ENCODE data around the gene KAT8. TPM values are rescaled to one million over a fixed set of nuclear protein-coding genes. Genes with fewer than 3 reads are reported as not detected.
A peak's percentile ranks its signal among the peaks of the same experiment; 100 is the strongest.

Gene KAT8
- total and polyA plus RNA-seq, 2 of the 4 experiments (the other 2 are of a cell fraction), result 19.4 to 27.4 TPM

DNA sequence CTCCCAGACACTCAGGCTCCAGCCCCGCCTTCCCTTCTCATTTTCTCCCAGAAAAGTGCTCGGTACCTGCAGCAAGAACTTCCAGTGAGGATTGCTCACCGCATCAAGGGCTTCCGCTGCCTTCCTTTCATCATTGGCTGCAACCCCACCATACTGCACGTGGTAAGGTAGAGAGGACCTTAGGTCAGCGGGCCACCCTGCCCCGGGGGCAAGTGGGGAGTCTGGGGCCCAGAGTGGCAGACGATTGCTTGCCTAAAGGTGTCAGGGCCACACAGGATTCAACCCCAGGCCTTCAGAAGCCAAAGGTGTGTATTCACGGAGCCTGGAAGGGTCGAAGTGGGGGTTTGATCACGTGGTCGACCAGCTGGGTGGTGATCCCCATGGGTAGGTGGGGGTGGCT is 7.8 kb upstream of the KAT8 start:
- no peak overlapping the region for H3K9ac ChIP-seq (ENCODE audit: low read depth, low read length)
- H2AFZ ChIP-seq (replicated peaks; ENCODE audit: low read length, poor library complexity), result no peak overlapping the region
- no peak overlapping the region for H2AK5ac ChIP-seq (ENCODE audit: low read depth, low read length)
- no peak overlapping the region for H3K27ac ChIP-seq (ENCODE audit: insufficient read depth, low read length)
- no peak for DNase-seq
- peak overlapping the region in 1 of 2 experiments; percentile 98; a peak in 1 of 4 replicates for H4K8ac ChIP-seq (ENCODE audit: low read depth in 2 of 2, low read length in 2 of 2)
- no peak for ATAC-seq (ENCODE audit: low read depth)
- no peaks in the 10 kb centered on the region for H3K9me3 ChIP-seq (ENCODE audit: control insufficient read depth, insufficient read depth, low read length)
- H3K18ac ChIP-seq (ENCODE audit: low read depth, low read length), result no peak overlapping the region
- peak overlapping the region; percentile 93; the same call in 1 of the 2 replicates for H3K4me2 ChIP-seq (ENCODE audit: low read depth, low read length)
- no peak overlapping the region for H2BK20ac ChIP-seq (ENCODE audit: low read depth, low read length)
- peaks cover 18 to 41% of the 10 kb centered on the region in 2 experiments for H3K79me1 ChIP-seq (ENCODE audit: low read depth in 1 of 2, low read length in 2 of 2)
- H3K27me3 ChIP-seq (ENCODE audit: control insufficient read depth, insufficient read depth, low read length), result no peaks in the 10 kb centered on the region
- in situ Hi-C loops (cut with MboI; ENCODE audit: low sequenced_read_pairs) (no loop called here), intact Hi-C loops (cut with micrococcal nuclease) (no loop called here), dilution Hi-C loops (cut with HindIII; ENCODE audit: low sequenced_read_pairs, unreplicated experiment) (no loop called here)
- H3K4me3 ChIP-seq (ENCODE audit: insufficient read depth, low read depth, low read length), result no peak overlapping the region
- no peaks in the 10 kb centered on the region; the same call in 1 of the 2 replicates for H4K20me1 ChIP-seq (ENCODE audit: insufficient read depth, low read length)
- ChIA-PET POLR2A (ENCODE audit: unreplicated experiment) (no interaction called here), CTCF (no interaction called here)
- peaks cover 11% of the 10 kb centered on the region; the same call in 1 of the 2 replicates for H3K9me1 ChIP-seq (ENCODE audit: insufficient read depth, low read length)
- no peak overlapping the region for H3K14ac ChIP-seq (replicated peaks; ENCODE audit: low read depth, low read length)
- H3K4me1 ChIP-seq (ENCODE audit: control insufficient read depth, insufficient read depth, low read length), result peaks cover 5% of the 10 kb centered on the region
- H4K5ac ChIP-seq (ENCODE audit: low read depth, low read length), result no peak overlapping the region
- WGBS, 2 experiments (ENCODE audit: extremely low coverage in 2 of 2, insufficient read length in 1 of 2), result 93% methylated on average over 3 of the region's 12 CpGs; no CpG with 5 or more reads in 1 of the 2 experiments
- TF ChIP-seq, protein P1, sequence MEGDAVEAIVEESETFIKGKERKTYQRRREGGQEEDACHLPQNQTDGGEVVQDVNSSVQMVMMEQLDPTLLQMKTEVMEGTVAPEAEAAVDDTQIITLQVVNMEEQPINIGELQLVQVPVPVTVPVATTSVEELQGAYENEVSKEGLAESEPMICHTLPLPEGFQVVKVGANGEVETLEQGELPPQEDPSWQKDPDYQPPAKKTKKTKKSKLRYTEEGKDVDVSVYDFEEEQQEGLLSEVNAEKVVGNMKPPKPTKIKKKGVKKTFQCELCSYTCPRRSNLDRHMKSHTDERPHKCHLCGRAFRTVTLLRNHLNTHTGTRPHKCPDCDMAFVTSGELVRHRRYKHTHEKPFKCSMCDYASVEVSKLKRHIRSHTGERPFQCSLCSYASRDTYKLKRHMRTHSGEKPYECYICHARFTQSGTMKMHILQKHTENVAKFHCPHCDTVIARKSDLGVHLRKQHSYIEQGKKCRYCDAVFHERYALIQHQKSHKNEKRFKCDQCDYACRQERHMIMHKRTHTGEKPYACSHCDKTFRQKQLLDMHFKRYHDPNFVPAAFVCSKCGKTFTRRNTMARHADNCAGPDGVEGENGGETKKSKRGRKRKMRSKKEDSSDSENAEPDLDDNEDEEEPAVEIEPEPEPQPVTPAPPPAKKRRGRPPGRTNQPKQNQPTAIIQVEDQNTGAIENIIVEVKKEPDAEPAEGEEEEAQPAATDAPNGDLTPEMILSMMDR (conservative IDR thresholded peaks at IDR 0.05; ENCODE audit: low read depth, low read length), result no peak
- no peak for TF ChIP-seq BHLHE40 (IDR thresholded peaks at IDR 0.05; ENCODE audit: low read depth, low read length)
- TF ChIP-seq SMC3 (IDR thresholded peaks at IDR 0.05; ENCODE audit: low read depth, low read length), result no peak
- no peak for TF ChIP-seq CEBPB (IDR thresholded peaks at IDR 0.05; ENCODE audit: low read depth, low read length)
- TF ChIP-seq MXI1 (IDR thresholded peaks at IDR 0.05; ENCODE audit: borderline replicate concordance, low read depth, low read length), result no peak
- TF ChIP-seq RFX5 (IDR thresholded peaks at IDR 0.05; ENCODE audit: low read depth, low read length), result no peak
- TF ChIP-seq CHD1 (IDR thresholded peaks at IDR 0.05; ENCODE audit: low read depth, low read length), result no peak
- TF ChIP-seq POLR2A (IDR thresholded peaks at IDR 0.05; ENCODE audit: low read depth, low read length), result no peak
- TF ChIP-seq FOS (IDR thresholded peaks at IDR 0.05; ENCODE audit: low read depth, low read length), result no peak
- TF ChIP-seq, protein P2, sequence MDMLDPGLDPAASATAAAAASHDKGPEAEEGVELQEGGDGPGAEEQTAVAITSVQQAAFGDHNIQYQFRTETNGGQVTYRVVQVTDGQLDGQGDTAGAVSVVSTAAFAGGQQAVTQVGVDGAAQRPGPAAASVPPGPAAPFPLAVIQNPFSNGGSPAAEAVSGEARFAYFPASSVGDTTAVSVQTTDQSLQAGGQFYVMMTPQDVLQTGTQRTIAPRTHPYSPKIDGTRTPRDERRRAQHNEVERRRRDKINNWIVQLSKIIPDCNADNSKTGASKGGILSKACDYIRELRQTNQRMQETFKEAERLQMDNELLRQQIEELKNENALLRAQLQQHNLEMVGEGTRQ (IDR thresholded peaks at IDR 0.05; ENCODE audit: low read depth, low read length), result no peak
- no peak for TF ChIP-seq MAZ (IDR thresholded peaks at IDR 0.05; ENCODE audit: borderline replicate concordance, low read depth, low read length)
- TF ChIP-seq MAFK (IDR thresholded peaks at IDR 0.05; ENCODE audit: low read depth, low read length), result no peak
- TF ChIP-seq, protein P3, sequence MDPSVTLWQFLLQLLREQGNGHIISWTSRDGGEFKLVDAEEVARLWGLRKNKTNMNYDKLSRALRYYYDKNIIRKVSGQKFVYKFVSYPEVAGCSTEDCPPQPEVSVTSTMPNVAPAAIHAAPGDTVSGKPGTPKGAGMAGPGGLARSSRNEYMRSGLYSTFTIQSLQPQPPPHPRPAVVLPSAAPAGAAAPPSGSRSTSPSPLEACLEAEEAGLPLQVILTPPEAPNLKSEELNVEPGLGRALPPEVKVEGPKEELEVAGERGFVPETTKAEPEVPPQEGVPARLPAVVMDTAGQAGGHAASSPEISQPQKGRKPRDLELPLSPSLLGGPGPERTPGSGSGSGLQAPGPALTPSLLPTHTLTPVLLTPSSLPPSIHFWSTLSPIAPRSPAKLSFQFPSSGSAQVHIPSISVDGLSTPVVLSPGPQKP (IDR thresholded peaks at IDR 0.05; ENCODE audit: borderline replicate concordance, low read depth, low read length), result no peak
- no peak for TF ChIP-seq RAD21 (IDR thresholded peaks at IDR 0.05; ENCODE audit: low read length)
- TF ChIP-seq NFE2L2 (IDR thresholded peaks at IDR 0.05; ENCODE audit: low read depth, low read length), result no peak
- no peak for TF ChIP-seq RCOR1 (IDR thresholded peaks at IDR 0.05; ENCODE audit: insufficient replicate concordance, low read length)
- no TSS peak for BruUV-seq (replicated peaks)
- no peak overlapping the region for H3K4ac ChIP-seq (ENCODE audit: low read depth, low read length)
- peak overlapping the region; percentile 95 for H2AK9ac ChIP-seq (replicated peaks; ENCODE audit: low read depth, low read length, poor library complexity)
- H4K91ac ChIP-seq (ENCODE audit: insufficient read depth, low read depth, low read length), result no peak overlapping the region
- no peak overlapping the region for H2BK120ac ChIP-seq (ENCODE audit: low read depth, low read length)
- H2BK5ac ChIP-seq (ENCODE audit: low read depth, low read length, poor library complexity, severe bottlenecking), result no peak overlapping the region
- H3K23ac ChIP-seq (ENCODE audit: low read depth, low read length), result no peak overlapping the region; the same call in 1 of the 2 replicates
- H3K56ac ChIP-seq (ENCODE audit: extremely low read depth, insufficient read depth, low read length), result no peak overlapping the region
- no peak overlapping the region for H2BK15ac ChIP-seq (ENCODE audit: low read depth, low read length)
- peaks cover 40% of the 10 kb centered on the region for H3K36me3 ChIP-seq (ENCODE audit: control insufficient read depth, insufficient read depth, low read length)
